ENCODE measurements around the gene SCFD2.

DNA sequence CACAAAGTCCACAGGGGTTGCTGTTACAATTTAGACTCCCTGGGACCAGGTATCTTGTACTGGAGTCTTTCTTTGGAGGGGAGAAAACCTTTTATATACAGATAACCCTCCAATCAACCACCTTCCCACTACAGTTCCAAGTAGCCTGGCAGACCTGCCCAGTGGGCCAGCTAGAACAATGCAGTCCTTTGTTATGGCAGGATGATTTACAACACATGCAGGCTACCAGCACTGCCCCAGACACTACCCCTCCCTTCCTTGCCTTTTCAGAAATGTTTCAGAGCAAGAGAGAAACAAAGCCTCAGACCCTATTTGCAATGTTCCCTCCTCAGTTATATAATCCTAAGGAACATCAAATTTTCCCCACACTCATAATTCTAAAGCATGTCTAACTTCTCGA is 492.7 kb downstream of the SCFD2 start:
- TF ChIP-seq, protein P1, sequence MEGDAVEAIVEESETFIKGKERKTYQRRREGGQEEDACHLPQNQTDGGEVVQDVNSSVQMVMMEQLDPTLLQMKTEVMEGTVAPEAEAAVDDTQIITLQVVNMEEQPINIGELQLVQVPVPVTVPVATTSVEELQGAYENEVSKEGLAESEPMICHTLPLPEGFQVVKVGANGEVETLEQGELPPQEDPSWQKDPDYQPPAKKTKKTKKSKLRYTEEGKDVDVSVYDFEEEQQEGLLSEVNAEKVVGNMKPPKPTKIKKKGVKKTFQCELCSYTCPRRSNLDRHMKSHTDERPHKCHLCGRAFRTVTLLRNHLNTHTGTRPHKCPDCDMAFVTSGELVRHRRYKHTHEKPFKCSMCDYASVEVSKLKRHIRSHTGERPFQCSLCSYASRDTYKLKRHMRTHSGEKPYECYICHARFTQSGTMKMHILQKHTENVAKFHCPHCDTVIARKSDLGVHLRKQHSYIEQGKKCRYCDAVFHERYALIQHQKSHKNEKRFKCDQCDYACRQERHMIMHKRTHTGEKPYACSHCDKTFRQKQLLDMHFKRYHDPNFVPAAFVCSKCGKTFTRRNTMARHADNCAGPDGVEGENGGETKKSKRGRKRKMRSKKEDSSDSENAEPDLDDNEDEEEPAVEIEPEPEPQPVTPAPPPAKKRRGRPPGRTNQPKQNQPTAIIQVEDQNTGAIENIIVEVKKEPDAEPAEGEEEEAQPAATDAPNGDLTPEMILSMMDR (conservative IDR thresholded peaks at IDR 0.05 in 1 of 2, IDR thresholded peaks at IDR 0.05 in 1 of 2; ENCODE audit: extremely low read depth in 1 of 2, insufficient read depth in 1 of 2, low read depth in 1 of 2, low read length in 2 of 2), result no peak
- TF ChIP-seq EZH2 (IDR thresholded peaks at IDR 0.05; ENCODE audit: borderline replicate concordance, low read length), result no peak
